ENCODE data around the gene SIL1.
"Not testable (repeated sequence)": the region's sequence is repeated elsewhere in the genome, so short reads cannot be mapped to it uniquely, and the experiment has no call there.

Gene SIL1

DNA sequence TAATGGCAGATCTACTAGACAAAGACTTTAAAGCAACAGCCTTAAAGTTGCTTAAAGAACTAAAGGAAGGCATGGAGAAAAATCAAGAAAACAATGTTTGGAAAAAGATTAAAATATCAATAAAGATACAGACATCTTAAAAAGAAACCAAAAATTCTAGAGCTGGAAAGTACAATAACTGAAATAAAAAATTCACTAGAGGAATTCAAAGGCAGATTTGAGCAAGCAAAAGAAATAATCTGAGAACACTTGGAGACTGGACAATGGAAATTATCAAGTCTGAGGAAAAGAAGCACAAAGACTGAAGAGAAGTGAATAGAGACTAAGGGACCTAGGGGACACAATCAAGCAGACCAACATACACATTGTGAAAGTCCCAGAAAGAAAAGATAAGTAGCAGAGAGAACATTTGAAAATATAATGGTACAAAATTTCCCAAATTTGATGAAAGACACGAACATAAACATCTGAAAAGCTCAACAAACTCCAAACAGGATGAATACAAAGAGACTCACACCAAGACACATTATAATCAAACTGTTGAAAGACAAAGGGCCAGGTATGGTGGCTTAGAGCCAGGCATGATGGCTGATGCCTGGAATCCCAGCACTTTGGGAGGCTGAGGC is 26.3 kb downstream of the SIL1 start:
- no peak for DNase-seq

DNA sequence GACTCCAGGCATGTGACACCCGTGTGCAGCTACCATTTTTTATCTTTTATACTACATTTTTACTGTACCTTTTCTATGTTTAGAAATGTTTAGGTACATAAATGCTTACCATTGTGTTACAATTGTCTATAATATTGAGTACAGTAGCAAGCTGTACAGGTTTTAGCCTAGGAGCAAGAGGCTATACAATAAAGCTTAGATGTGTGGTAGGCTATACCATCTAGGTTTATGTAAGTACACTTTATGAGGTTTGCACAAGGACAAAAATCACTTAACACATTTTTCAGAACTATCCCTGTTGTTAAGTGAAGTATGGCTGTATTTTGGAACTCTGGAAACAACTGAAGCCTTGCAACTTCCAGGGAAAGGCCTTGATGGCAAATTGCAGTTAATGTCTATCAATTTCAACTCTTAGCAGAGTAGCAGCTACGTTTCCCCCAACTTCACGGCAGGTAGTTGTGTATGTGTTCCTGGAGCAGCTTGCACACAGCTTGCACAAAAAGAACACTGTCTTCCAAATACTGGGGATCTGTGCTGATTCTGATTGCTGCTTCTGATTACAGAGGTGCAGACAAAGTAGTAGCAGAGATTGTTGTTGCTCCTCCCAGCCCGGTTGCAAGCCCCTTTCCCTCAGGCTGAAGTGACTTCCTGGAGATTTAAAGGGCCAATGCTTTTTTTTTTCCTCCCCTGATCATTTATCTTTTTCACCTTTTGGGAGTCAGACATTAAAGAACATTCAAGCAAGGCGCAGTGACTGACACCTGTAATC is 30.0 kb downstream of the SIL1 start:
- no peak for DNase-seq

DNA sequence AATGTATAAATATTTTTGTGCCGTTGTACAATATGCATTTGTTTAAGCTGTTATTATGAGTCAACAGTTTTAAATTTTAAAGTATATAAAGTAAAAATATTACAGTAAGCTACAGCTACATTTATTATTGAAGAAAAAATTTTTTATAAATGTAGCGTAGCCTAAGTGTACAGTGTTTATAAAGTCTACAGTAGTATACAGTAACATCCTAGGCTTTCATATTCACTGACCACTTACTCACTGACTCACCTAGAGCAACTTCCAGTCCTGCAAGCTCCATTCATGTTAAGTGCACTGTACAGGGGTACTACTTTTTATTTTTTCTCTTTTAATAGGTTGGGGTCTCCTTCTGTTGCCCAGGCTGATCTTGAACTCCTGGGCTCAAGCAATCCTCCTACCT is 30.6 kb downstream of the SIL1 start:
- DNase-seq: no peak

DNA sequence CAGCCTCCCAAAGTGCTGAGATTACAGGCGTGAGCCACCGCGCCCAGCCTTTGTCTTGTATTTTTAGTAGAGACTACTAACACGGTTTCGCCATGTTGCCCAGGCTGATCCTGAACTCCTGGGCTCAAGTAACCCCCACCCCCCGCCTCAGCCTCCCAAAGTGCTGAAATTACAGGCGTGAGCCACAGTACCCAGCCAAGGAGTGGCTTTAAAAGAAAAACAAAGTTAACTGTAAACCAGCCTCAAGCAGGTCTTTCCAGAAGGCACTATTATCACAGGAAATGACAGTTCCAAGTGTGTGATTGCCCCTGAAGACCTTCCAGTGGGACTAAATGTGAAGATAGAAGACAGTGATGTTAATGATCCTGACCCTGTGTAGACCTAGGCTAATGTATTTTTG is 31.1 kb downstream of the SIL1 start:
- no peak for DNase-seq

DNA sequence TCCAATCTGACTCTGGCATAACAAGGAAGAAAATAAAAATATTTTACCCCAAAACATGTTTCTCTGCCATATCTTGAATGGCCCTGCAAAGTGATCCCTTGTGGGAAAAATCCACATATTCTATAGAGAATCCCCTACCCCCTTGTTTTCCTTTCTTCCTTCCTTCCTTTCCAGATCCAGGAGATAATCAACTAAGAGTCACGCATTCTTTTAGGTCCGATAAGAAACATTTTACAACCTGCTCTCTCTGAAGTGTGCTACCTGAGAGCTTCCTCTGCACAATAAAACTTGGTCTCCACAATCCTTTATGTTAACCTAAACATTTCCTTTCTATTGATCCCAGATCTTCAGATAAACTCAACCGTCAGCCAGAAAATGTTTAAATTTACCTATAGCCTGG is 33.3 kb downstream of the SIL1 start:
- DNase-seq: not testable (repeated sequence)

DNA sequence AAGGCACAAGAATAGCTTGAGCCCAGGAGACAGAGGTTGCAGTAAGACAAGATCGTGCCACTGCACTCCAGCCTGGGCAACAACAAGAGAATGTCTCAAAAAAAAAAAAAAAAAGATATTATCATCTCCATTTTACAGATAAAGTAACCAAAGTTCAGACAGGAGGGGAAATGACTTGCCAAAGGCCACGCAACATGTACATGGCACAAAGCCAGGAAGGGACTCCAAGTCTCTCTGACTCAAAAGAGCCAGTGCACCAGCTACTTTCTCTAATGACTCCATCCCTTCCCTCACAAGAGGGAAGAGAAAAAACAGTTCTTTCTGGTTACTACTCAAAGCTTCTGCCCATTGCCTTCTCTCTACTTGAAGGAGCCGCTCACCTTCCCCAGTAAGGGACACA is 34.1 kb downstream of the SIL1 start:
- no peak for DNase-seq

DNA sequence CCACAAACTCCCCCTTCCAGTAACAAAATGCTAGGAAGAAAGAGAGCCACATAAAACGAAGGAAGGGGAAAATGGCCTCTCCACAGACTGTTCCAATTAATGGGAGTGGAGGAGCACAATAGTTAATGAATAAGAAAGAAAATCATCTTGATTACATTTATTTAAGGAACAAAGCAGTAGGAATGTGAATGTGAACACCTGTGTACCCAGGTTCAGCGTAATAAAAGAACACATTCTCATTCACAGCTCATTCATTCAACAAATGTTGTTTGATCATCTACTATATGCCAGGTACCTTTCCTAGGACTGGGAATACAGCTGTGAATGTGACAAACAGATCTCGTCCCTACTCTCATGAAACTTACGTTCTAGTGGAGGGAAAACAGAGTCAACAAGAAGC is 35.7 kb downstream of the SIL1 start:
- DNase-seq: no peak

DNA sequence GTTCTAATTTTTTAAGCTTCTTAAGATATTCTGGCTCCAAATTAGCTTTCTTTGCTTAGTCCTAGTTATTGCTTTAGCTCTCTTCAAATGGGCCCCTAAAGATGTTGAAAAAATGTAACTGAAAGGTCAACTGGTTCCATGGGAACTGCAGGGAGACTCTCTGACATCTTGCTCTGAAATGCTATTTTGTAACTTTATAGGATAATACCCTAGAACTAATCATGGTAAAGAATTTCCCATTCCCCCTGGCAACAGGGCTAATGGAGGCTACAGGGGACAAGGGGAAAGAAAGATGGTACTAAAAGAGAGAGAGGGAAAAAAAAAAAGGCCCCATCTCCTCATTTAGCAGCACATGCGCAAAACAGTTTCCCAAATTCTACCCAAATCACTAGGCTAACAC is 39.4 kb downstream of the SIL1 start:
- DNase-seq: no peak

DNA sequence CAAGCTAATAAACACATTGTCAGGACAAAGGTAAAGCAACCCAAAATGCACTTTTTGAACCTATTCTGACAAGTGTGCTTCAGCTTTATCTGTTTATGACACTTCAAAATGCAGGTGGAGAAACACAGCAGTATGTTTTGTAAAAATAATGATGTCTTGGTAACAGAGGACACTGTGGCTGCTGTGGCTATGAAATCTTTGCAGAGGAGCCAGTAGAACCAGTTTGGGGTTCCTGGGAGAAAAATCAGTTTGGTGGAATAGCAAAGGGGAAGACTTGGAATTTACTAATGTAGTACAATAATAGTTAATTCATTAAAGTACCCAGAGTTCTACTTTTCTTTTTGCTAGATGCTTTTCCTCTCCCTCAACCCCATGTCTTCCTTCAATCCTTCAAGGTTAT is 40.6 kb downstream of the SIL1 start:
- DNase-seq: no peak

DNA sequence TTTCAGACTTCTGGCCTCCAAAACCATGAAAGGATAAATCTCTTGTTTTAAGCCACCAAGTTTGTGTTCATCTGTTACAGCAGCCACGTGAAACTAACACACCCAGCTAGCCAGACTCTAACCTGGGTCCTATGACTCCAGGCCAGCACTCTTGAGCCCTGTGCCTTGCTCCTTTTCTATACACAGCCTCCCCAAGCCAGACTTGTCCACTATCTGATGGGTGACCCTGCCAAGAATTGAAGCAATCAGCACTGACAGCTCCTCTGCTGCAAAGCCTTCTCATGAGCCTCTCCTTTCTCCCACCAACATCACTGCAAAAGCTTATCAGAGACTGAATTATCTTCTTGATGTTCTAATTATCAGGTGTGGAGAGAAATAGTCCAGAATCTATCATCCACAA is 41.4 kb downstream of the SIL1 start:
- DNase-seq: no peak

DNA sequence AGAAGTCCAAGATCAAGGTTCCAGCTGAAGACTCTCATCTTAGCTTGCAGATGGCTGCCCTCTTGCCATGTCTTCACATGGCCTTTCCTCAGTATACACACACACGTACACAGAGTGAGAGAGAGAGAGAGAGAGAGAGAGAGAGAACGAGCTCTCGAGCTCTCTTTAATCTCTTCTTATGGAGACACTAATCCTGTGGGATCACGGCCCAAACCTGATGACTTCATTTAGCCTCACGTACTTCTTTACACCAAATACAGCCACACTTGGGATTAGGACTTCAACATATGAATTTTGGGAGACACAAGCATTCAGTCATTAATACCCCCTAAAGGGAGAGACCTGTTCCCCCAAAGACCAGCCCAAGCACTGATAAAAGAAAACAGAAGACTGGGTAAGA is 42.8 kb downstream of the SIL1 start:
- DNase-seq: no peak

DNA sequence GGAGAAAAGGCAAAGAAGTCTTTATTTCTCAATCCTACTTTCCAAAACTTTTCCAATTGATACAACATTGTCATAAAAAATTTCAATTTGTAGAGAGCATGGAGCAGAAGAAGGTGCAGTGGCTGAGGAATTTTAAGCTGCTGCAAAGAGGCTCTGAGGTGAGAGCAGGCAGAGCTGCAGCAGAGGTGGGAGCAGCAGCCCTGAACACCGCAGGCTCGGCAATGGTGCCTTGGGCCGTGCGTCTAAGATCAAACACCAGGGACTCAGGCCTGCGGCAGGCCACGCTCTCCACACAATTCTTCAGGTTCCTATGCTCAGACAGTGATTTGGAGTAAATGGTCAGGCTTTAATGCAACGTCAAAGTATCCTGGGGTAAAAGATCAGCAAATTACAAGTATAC is 46.3 kb downstream of the SIL1 start:
- DNase-seq: no peak

DNA sequence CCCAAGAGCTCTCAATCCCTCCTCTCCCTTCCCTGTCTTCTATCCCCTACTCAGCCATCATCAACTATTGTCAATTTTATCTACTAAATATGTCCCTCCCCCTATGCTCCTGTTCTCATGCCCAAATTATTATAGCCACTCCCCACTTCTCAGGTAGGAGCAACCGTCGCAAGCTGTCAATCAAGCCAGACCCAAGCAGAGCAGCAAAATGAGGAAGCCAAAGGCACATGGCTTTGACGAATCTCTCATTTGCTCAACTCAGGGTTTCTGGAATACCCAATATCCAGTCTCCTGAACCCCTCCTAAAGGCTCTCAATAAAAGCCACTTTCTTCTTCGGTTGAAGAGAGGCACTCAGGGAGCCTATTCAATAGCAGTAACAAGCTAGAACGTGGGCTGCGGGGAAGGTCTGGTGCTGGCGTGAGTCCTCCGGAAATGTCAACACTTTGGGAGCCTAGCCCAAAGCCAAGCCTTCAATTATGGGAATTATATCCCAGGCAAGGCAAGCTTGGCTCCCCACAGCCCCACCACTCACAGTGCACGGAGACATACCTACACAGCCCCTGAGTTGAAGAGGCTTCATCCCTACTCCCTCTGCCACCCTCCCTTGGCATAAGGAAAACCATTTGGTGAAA is 47.7 kb downstream of the SIL1 start:
- DNase-seq: no peak

DNA sequence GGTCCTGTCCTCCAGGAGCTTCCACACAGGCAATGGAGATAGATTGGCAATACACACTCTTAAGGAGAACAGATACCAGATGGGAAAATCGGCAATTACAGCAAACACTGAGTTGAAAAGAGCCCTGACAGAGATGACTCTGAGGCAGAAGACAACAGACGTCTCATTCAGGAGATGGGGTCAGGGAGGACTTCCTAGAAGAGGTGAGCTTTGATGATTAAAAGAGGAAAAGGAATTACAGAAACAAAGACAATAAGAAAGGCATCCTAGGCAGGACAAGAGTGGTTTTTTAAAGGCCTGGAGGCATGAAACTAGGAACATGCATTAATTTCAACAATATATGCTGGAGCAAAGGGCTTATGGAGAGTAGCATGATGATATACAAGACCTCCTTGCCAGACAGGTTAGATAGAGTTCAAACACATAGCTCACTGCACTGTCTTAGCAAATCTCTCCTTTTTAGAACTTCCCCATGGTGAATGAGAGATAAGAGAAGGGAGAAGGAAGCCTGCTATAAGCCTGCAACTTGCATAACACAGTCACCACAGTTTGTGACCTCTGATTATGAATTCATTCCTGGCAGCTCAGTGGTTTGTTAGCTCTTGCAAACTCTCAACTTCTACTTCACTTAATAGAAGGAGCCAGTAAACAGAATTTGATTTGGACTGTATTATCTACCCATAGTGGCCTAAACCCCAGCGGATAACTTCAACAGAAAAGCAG is 48.5 kb downstream of the SIL1 start:
- DNase-seq: no peak

DNA sequence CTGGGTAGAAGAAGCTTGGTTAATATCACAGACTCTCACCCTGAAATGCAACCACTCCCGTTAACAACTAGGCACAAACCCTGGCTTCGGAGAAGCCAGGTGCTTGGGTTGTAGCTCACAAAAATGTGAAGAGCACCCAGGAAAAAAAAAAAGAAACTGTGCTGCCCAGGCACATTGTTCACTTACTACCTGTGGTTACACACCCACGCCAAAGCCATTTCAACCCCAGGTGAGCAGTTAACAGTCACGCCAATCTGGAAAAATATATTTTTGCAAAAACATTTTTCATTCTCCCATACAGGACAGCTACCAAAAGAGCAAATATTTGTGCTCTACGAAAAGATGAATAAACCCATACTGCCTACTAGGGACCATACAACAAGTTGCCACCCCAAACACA is 49.2 kb downstream of the SIL1 start:
- no peak for DNase-seq

DNA sequence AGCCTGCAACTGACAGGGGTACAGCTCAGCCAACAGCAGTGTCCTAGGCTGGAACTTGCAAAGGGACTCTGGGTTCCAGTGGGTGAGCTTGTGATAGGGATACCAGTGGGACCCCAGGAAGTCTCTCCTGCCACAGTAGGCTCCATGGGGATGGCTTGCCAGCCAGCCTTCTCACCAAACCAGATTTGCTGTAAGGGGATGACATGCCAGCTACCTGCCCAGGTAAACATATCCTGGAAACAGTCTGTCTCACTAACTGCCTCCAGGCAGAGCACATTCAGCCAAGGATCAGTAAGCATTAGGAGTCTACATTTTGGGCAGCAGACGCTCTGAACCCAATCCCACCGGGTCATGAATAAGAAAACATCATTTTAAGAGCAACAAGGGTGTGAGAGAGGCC is 49.9 kb downstream of the SIL1 start:
- DNase-seq: no peak

DNA sequence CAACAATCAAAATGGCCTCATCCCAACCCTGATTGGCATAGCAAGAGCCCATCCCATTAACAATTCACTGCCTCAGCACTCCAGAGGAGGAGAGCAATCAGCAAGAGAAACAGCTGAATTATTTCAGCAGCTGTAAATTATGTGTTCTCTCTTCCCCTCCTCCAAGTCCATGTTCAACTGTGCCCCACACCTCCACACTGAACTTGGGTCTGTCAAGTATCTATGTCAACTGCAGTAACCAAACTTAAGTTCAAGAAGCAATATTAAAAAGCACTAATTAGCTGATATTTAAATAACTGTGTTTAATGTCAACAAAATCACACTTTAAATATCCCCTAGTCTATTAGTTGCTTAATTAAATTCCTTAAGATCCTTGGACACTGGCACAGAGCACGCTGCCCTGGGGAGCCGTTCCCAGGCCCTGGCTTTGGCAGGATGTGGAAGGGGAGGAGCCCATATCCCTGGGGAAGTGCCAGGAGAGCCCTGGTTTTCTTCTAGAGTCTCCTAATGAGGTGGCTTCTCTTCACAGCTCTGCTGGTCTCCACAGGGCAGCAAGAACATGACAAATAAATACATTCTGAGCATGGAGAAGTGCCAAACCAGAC is 50.6 kb downstream of the SIL1 start:
- DNase-seq: no peak

DNA sequence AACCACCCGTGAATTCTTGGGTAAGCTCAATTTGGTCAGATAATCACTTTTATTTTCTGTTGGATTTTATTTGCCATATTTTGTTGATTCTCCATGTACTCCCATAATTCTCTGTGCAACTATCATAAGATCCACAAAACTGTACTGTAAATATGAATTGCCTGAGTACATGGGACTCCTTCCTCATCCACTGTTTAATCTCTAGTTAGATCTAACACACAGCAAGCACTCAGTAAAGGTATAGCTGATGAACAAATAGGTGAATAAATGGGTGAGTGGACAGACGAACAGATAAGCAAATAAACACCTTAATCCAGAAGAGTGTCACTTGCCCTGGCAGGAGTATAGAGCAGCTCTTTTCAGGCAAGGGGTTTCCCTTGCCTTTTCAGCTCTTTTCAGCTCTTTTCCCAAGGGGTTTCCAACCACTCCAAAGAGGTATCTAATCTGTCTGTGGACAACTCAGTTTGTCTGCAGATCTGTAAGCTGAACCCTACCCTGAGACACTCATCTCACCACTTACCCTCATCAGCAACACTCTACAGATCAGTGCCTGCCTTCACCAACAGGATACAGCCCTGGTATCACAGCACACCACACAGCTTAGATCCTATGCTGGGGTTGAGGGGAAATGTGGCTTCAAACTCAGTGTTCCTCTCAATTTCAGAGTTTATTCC is 51.2 kb downstream of the SIL1 start:
- no peak for DNase-seq

DNA sequence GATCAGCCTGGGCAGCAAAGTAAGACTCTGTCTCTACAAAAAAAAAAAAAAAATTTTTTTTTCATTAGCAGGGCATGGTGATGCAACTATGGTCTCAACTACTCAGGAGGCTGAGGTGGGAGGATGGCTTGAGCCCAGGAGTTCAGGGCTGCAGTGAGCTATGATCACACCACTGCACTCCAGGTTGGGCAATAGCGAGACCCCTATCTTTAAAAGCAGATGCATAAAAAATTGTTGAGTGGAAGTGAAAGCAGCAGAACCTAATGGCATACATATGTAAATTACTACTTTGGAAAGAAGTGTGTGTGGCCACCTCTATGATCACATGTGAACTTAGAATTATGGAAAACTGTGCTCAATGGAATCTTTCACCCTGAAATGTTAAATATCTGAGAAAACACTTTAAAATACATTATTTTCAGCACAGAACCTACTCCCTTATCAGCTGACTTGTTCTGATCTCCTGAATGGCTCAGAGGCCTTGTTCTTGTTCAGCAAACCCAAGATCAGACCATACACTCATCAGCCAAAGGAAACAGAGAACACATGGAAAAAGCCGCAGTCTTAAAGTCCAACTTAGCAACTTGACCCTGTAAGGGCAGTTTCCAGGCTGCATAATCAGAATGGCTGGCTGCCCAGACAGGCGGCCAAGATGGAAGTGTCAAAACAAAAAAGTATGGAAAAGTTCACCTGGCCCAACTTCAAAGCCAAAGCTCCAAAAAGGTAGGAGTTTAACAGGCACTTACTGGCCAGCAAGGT is 56.5 kb downstream of the SIL1 start:
- DNase-seq: no peak

DNA sequence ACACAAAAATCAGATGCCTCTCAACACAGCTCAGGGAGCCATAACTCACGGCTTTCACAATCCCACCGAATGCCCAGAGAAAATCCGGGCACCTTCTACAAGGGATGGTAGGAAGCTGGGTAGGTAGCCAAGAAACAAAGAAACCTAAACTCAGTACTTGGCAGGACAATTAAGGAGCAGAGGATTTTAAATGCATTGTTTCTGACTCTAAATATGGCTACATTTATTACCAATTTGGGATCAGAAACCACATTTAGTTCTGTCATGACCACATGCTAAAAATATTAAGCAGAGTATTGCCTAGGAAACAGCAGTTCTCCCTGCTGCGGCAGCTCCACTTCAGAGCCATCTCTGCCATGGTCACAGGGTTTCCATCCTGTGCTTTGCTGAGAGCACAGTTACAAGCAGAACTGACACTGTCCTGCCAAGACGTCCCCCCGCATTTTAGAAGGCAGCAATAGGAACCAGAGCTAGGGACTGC is 57.5 kb downstream of the SIL1 start:
- DNase-seq: no peak

DNA sequence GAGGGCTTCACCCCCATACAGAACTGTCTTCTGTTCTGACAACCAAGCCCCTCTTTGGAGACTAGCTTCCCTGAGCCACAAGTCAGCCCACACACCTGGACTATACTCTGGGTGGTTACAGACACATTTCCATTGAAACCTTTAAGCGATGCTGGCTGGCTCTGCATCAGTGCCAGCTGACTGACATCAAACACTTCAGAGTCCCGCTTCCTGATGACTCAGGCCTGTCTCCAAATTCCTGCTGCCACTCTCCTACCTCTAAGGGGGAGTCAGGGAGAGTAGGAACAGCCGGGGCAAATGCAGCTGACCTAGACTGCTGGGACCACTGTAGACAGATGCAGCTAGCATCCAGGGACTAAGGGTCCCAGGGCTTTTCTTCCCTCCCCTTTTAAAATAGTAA is 59.4 kb downstream of the SIL1 start:
- no peak for DNase-seq

DNA sequence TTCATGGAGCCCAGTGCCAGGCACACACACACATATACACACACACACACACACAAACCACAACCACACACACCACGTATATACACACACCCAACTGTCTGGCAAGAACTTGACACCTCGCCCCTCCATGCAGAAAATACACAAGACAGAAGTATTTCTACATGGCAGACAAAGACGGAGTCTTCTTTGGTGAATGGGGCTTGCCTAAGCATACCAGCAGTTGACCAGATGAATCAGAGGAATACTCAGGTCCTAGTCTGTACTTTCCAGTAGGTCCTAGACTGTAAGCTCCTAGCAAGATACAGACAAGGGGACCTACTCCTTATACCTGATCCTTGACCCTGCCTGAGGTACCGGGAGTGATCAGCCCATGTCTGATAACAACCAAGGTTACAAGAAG is 60.1 kb downstream of the SIL1 start:
- no peak for DNase-seq
